ENCODE results near the gene TBC1D7. TPM values are rescaled to one million over a fixed set of nuclear protein-coding genes. Genes with fewer than 3 reads are reported as not detected.

TBC1D7 gene
- total RNA-seq, 1 experiment from 2014 or later: 18.5 TPM

- intact Hi-C loops (cut with micrococcal nuclease): no loop called here
- no peak overlapping the region for H3K4me2 ChIP-seq (ENCODE audit: low read length)
- no peaks in the 10 kb centered on the region for H3K9me3 ChIP-seq (ENCODE audit: low read length)
- H3K4me3 ChIP-seq (ENCODE audit: low read length): no peak overlapping the region
- no peaks in the 10 kb centered on the region for H3K36me3 ChIP-seq (ENCODE audit: low read depth, low read length)
- no peaks in the 10 kb centered on the region for H3K79me2 ChIP-seq (ENCODE audit: low read length)
- CTCF ChIA-PET: no interaction called here
- ATAC-seq: no peak
- POLR2A ChIA-PET (ENCODE audit: unreplicated experiment): no interaction called here
- no peaks in the 10 kb centered on the region for H3K27me3 ChIP-seq (ENCODE audit: low read length)
- H3K9me2 ChIP-seq (replicated peaks; ENCODE audit: low read length): no peaks in the 10 kb centered on the region
- no peak for DNase-seq
- no peak overlapping the region for H2AFZ ChIP-seq (ENCODE audit: low read length)
- no TSS peak for BruUV-seq (replicated peaks)
- no peak overlapping the region for H3K9ac ChIP-seq (ENCODE audit: low read length)
- H3K4me1 ChIP-seq (ENCODE audit: insufficient read depth, low read length): no peaks in the 10 kb centered on the region
- H4K20me1 ChIP-seq (ENCODE audit: low read length): no peaks in the 10 kb centered on the region
- H3K27ac ChIP-seq (ENCODE audit: low read length): no peak overlapping the region
- no peaks in the 10 kb centered on the region for H3F3A ChIP-seq (ENCODE audit: low read length, unreplicated experiment)
- TF ChIP-seq EZH2phosphoT487 (IDR thresholded peaks at IDR 0.05; ENCODE audit: borderline replicate concordance, low read length): no peak
- no peak for TF ChIP-seq EZH2 (IDR thresholded peaks at IDR 0.05; ENCODE audit: low read length, unreplicated experiment)
Measured at GRCh38 chr6:13282393-13283069, 45.8 kb downstream of the TBC1D7 start.

GRCh38 chr6:13281686-13282085 lies 46.7 kb downstream of the TBC1D7 start:
- Histone ChIP-seq H3K4me2 (ENCODE audit: low read length) (no peak overlapping the region), H3K27ac (ENCODE audit: low read length) (no peak overlapping the region), H3K4me1 (ENCODE audit: insufficient read depth, low read length) (no peaks in the 10 kb centered on the region), H2AFZ (ENCODE audit: low read length) (no peak overlapping the region), H3K9me2 (replicated peaks; ENCODE audit: low read length) (no peaks in the 10 kb centered on the region), H3K9ac (ENCODE audit: low read length) (no peak overlapping the region), H3K79me2 (ENCODE audit: low read length) (no peaks in the 10 kb centered on the region), H3F3A (ENCODE audit: low read length, unreplicated experiment) (no peaks in the 10 kb centered on the region), H4K20me1 (ENCODE audit: low read length) (no peaks in the 10 kb centered on the region), H3K4me3 (ENCODE audit: low read length) (no peak overlapping the region), H3K36me3 (ENCODE audit: low read depth, low read length) (no peaks in the 10 kb centered on the region), H3K27me3 (ENCODE audit: low read length) (no peaks in the 10 kb centered on the region), H3K9me3 (ENCODE audit: low read length) (no peaks in the 10 kb centered on the region)
- no peak for ATAC-seq
- intact Hi-C loops (cut with micrococcal nuclease): no loop called here
- DNase-seq: no peak
- BruUV-seq (replicated peaks): no TSS peak
- POLR2A ChIA-PET (ENCODE audit: unreplicated experiment): no interaction called here
- no peak for TF ChIP-seq EZH2phosphoT487 (IDR thresholded peaks at IDR 0.05; ENCODE audit: borderline replicate concordance, low read length)
- no peak for TF ChIP-seq EZH2 (IDR thresholded peaks at IDR 0.05; ENCODE audit: low read length, unreplicated experiment)
- no peak for TF ChIP-seq CTCF (conservative IDR thresholded peaks at IDR 0.05; ENCODE audit: low read depth, low read length)
- CTCF ChIA-PET: no interaction called here

- ATAC-seq: no peak
- TF ChIP-seq CTCF (conservative IDR thresholded peaks at IDR 0.05; ENCODE audit: low read depth, low read length) (no peak), EZH2phosphoT487 (IDR thresholded peaks at IDR 0.05; ENCODE audit: borderline replicate concordance, low read length) (no peak), EZH2 (IDR thresholded peaks at IDR 0.05; ENCODE audit: low read length, unreplicated experiment) (no peak)
- POLR2A ChIA-PET (ENCODE audit: unreplicated experiment): no interaction called here
- Histone ChIP-seq H3F3A (ENCODE audit: low read length, unreplicated experiment) (no peaks in the 10 kb centered on the region), H3K4me1 (ENCODE audit: insufficient read depth, low read length) (no peaks in the 10 kb centered on the region), H3K27ac (ENCODE audit: low read length) (no peak overlapping the region), H3K9ac (ENCODE audit: low read length) (no peak overlapping the region), H3K4me2 (ENCODE audit: low read length) (no peak overlapping the region), H3K36me3 (ENCODE audit: low read depth, low read length) (no peaks in the 10 kb centered on the region), H3K79me2 (ENCODE audit: low read length) (no peaks in the 10 kb centered on the region), H3K9me3 (ENCODE audit: low read length) (no peaks in the 10 kb centered on the region), H3K4me3 (ENCODE audit: low read length) (no peak overlapping the region), H3K27me3 (ENCODE audit: low read length) (no peaks in the 10 kb centered on the region), H2AFZ (ENCODE audit: low read length) (no peak overlapping the region), H4K20me1 (ENCODE audit: low read length) (no peaks in the 10 kb centered on the region), H3K9me2 (replicated peaks; ENCODE audit: low read length) (no peaks in the 10 kb centered on the region)
- intact Hi-C loops (cut with micrococcal nuclease): no loop called here
- BruUV-seq (replicated peaks): no TSS peak
- DNase-seq: no peak
- CTCF ChIA-PET: no interaction called here
Measured at GRCh38 chr6:13280254-13280653, 48.1 kb downstream of the TBC1D7 start.

All from PC-3 (cell line).